Fibroblast of skin of back (primary cell): Measurements from ENCODE around the gene SEMA3B.
A peak's percentile ranks its signal among the peaks of the same experiment; 100 is the strongest.

Experiments used
- DNase-seq: peaks from one replicate; pipeline ENCODE4 v3.0.0-alpha.2; 2013

SEMA3B gene

GRCh38 chr3:50319181-50319893, 50.4 kb downstream of the SEMA3B start:
- DNase-seq, result no peak

GRCh38 chr3:50319894-50320625, 51.1 kb downstream of the SEMA3B start:
- DNase-seq, result no peak

GRCh38 chr3:50320853-50321335, 51.9 kb downstream of the SEMA3B start:
- DNase-seq, result peak; percentile 75

GRCh38 chr3:50321336-50322114, 52.6 kb downstream of the SEMA3B start:
- peak; percentile 90 for DNase-seq

- no peak for DNase-seq
Measured at GRCh38 chr3:50322115-50322385, 53.1 kb downstream of the SEMA3B start.

GRCh38 chr3:50322386-50323091, 53.6 kb downstream of the SEMA3B start, which contains the start of gene HYAL2:
Gene HYAL2, minus strand, starts transcription at chr3:50322745. Its CDS starts 2,256 bp downstream, at chr3:50320489.
- no peak for DNase-seq

GRCh38 chr3:50323092-50323600, 54.2 kb downstream of the SEMA3B start:
- DNase-seq, result no peak

GRCh38 chr3:50323614-50324199, 54.8 kb downstream of the SEMA3B start:
- no peak for DNase-seq

- DNase-seq, result peak; percentile 73
Measured at GRCh38 chr3:50324351-50325112, 55.6 kb downstream of the SEMA3B start.

- no peak for DNase-seq
Measured at GRCh38 chr3:50325113-50325480, 56.1 kb downstream of the SEMA3B start.

GRCh38 chr3:50325497-50326181, 56.7 kb downstream of the SEMA3B start:
- DNase-seq, result no peak

GRCh38 chr3:50326182-50326541, 57.2 kb downstream of the SEMA3B start:
- no peak for DNase-seq

GRCh38 chr3:50327129-50327528, 58.2 kb downstream of the SEMA3B start:
- DNase-seq, result no peak
